Fibroblast of villous mesenchyme (primary cell): ENCODE results near the gene ASB15. TPM values are rescaled to one million over a fixed set of nuclear protein-coding genes. Genes with fewer than 3 reads are reported as not detected.

ENCODE experiments used
- total RNA-seq: library from RNA; depleted of rRNA; stranded (reverse); fragments of >200 nt; gene quantifications from 2 replicates; pipeline ENCODE4 v1.2.3, GENCODE V29; 2012

The ASB15 gene
- total RNA-seq, 1 donor = not detected

Other genes with a start within 250 kb of the ASB15 start
- gene IQUB, start 67.2 kb upstream of the ASB15 start, total RNA-seq = 0.43 and 0.97 TPM in 2 replicates
- 28.0 and 43.2 TPM in 2 replicates for gene NDUFA5, start 44.0 kb upstream of the ASB15 start, total RNA-seq
- gene LMOD2, start 54.0 kb downstream of the ASB15 start, total RNA-seq = not detected in 2 replicates
- 18.0 and 22.5 TPM in 2 replicates for gene WASL, start 147.2 kb downstream of the ASB15 start, total RNA-seq
- gene HYAL4, start 243.3 kb downstream of the ASB15 start, total RNA-seq = under 0.01 and 0.64 TPM in 2 replicates